GM12875 (cell line): Measurements from ENCODE around the gene CSNK2A3.

Experiments used
- H3K4me3 ChIP-seq: one replicate; pipeline ENCODE4 v1.5.1; 2011; ENCODE audit warnings: low read depth, low read length, control low read depth
- CTCF ChIP-seq: IDR thresholded peaks from 2 replicates; pipeline ENCODE4 v1.5.1; 2011; ENCODE audit warnings: low read depth, mild to moderate bottlenecking, control low read depth, inconsistent platforms, low read length, moderate library complexity, borderline replicate concordance; ENCODE audit not compliant: insufficient read depth

CSNK2A3 gene

GRCh38 chr11:11380340-11380739 lies 27.3 kb upstream of the CSNK2A3 start:
- H3K4me3 ChIP-seq = no peak overlapping the region
- no peak for TF ChIP-seq CTCF

GRCh38 chr11:11379661-11380060 lies 26.6 kb upstream of the CSNK2A3 start:
- no peak for TF ChIP-seq CTCF
- H3K4me3 ChIP-seq = no peak overlapping the region

- TF ChIP-seq CTCF = no peak
- H3K4me3 ChIP-seq = no peak overlapping the region
These were observed 25.3 kb upstream of the CSNK2A3 start for GRCh38 chr11:11378184-11378940.

- H3K4me3 ChIP-seq = no peak overlapping the region
- no peak for TF ChIP-seq CTCF
These were observed 21.5 kb upstream of the CSNK2A3 start for GRCh38 chr11:11374358-11375148.

GRCh38 chr11:11373934-11374333 lies 20.9 kb upstream of the CSNK2A3 start:
- TF ChIP-seq CTCF = no peak

GRCh38 chr11:11372461-11372860 lies 19.4 kb upstream of the CSNK2A3 start:
- H3K4me3 ChIP-seq = no peak overlapping the region
- TF ChIP-seq CTCF = no peak

More at GRCh38 chr11:11373934-11374333, 20.9 kb upstream of the CSNK2A3 start:
- no peak overlapping the region for H3K4me3 ChIP-seq

- H3K4me3 ChIP-seq = no peak overlapping the region
- TF ChIP-seq CTCF = no peak
These were observed 17.9 kb upstream of the CSNK2A3 start for GRCh38 chr11:11370962-11371303.
